ENCODE data around the gene ZFYVE21.

GRCh38 chr14:103715052-103716000 lies at the start of gene ZFYVE21, which contains the start of gene XRCC3:
- TF ChIP-seq POLR2A (IDR thresholded peaks at IDR 0.05) (peak in 2 of 3 donors; percentile 14 to 68), POLR2AphosphoS5 (IDR thresholded peaks at IDR 0.05) (peak; percentile 73 to 88 (median 87))

Measured in spleen (tissue), 3 donors.